Subcutaneous adipose tissue (tissue), 4 donors: ENCODE data around the gene RNF135. TPM values are rescaled to one million over a fixed set of nuclear protein-coding genes. Genes with fewer than 3 reads are reported as not detected.

Experiments
- CTCF ChIP-seq: fragments of 450-650 bp; IDR thresholded peaks from one replicate; pipeline ENCODE4 v1.5.1; 2016; ENCODE audit warnings: low read depth, mild to moderate bottlenecking, control low read depth, antibody characterized with exemption, moderate library complexity
- total RNA-seq, 4 donors: library from RNA; depleted of rRNA; stranded (reverse); fragments of >200 nt; gene quantifications; one replicate each; pipeline ENCODE4 v1.1.0, GENCODE V29; 2016

Gene RNF135
- total RNA-seq, 4 donors from 2014 or later, result 20.7 to 55.4 (median 42.9) TPM

GRCh38 chr17:31002047-31002446, 31.2 kb downstream of the RNF135 start:
- TF ChIP-seq CTCF, result no peak

- TF ChIP-seq CTCF, result no peak
These were observed 32.5 kb downstream of the RNF135 start for GRCh38 chr17:31003225-31003866.

- no peak for TF ChIP-seq CTCF
These were observed 33.3 kb downstream of the RNF135 start for GRCh38 chr17:31004160-31004559.

- TF ChIP-seq CTCF, result no peak
These were observed 37.0 kb downstream of the RNF135 start for GRCh38 chr17:31007695-31008373.

- no peak for TF ChIP-seq CTCF
These were observed 37.7 kb downstream of the RNF135 start for GRCh38 chr17:31008374-31009041.

GRCh38 chr17:31013844-31014243, 43.0 kb downstream of the RNF135 start:
- no peak for TF ChIP-seq CTCF

GRCh38 chr17:31015639-31016038, 44.8 kb downstream of the RNF135 start:
- TF ChIP-seq CTCF, result no peak
